HG03378 (cell line): ENCODE data around the gene DEDD.

ENCODE experiments used
- ATAC-seq: cut with Tn5 transposase; IDR thresholded peaks from one replicate; pipeline ENCODE4 v1.9.1; 2021; ENCODE audit warnings: mild to moderate bottlenecking, moderate library complexity; ENCODE audit not compliant: unreplicated experiment

Gene DEDD

GRCh38 chr1:161096530-161096929, 35.9 kb downstream of the DEDD start:
- ATAC-seq: no peak

GRCh38 chr1:161096015-161096414, 36.5 kb downstream of the DEDD start:
- peak; percentile 50 for ATAC-seq

GRCh38 chr1:161095230-161095629, 37.2 kb downstream of the DEDD start:
- ATAC-seq: no peak

- no peak for ATAC-seq
Observed at GRCh38 chr1:161094481-161094880, 38.0 kb downstream of the DEDD start.

GRCh38 chr1:161092621-161093028, 39.8 kb downstream of the DEDD start:
- no peak for ATAC-seq

- no peak for ATAC-seq
Observed at GRCh38 chr1:161091796-161092507, 40.5 kb downstream of the DEDD start.

- no peak for ATAC-seq
Observed at GRCh38 chr1:161091093-161091492, 41.4 kb downstream of the DEDD start.

GRCh38 chr1:161090617-161091016, 41.9 kb downstream of the DEDD start:
- ATAC-seq: no peak

- ATAC-seq: no peak
Observed at GRCh38 chr1:161089938-161090337, 42.5 kb downstream of the DEDD start.

GRCh38 chr1:161089251-161089924, 43.1 kb downstream of the DEDD start, which contains the start of gene NECTIN4:
Gene NECTIN4 (minus strand): TSS chr1:161089558. CDS start chr1:161089296, 262 bp downstream.
- ATAC-seq: no peak

GRCh38 chr1:161088587-161089110, 43.8 kb downstream of the DEDD start:
- ATAC-seq: no peak

GRCh38 chr1:161086457-161086856, 46.0 kb downstream of the DEDD start:
- no peak for ATAC-seq

GRCh38 chr1:161085165-161085564, 47.3 kb downstream of the DEDD start:
- ATAC-seq: no peak

- ATAC-seq: no peak
Observed at GRCh38 chr1:161084597-161084988, 47.9 kb downstream of the DEDD start.

- ATAC-seq: no peak
Observed at GRCh38 chr1:161083748-161084596, 48.5 kb downstream of the DEDD start.

- ATAC-seq: no peak
Observed at GRCh38 chr1:161082996-161083747, 49.3 kb downstream of the DEDD start.

- ATAC-seq: no peak
Observed at GRCh38 chr1:161082483-161082882, 50.0 kb downstream of the DEDD start.

GRCh38 chr1:161081519-161081918, 50.9 kb downstream of the DEDD start:
- no peak for ATAC-seq

GRCh38 chr1:161080441-161081405, 51.7 kb downstream of the DEDD start:
- ATAC-seq: no peak
